OCI-LY1 (cell line): ENCODE results near the gene TRIM26.

Experiments used
- H2AFZ ChIP-seq: fragments of 200-600 bp; sonication (generic), shearing (Covaris generic); 2 replicates; pipeline ENCODE4 v1.6.0; 2014; ENCODE audit warnings: antibody characterized with exemption, mild to moderate bottlenecking, low read length
- H3F3A ChIP-seq: fragments of 200-600 bp; sonication (generic), shearing (Covaris generic); 2 replicates; pipeline ENCODE4 v1.6.0; 2014; ENCODE audit warnings: mild to moderate bottlenecking, antibody characterized with exemption, low read length, moderate library complexity; ENCODE audit not compliant: insufficient read depth
- H3K27ac ChIP-seq: fragments of 200-600 bp; sonication (generic); 2 replicates; pipeline ENCODE4 v1.5.1; 2014; ENCODE audit warnings: low read length, mixed run types, mild to moderate bottlenecking, low read depth; ENCODE audit not compliant: poor library complexity, severe bottlenecking
- H3K27me3 ChIP-seq: fragments of 200-600 bp; sonication (generic); 2 replicates; pipeline ENCODE4 v1.6.0; 2014; ENCODE audit warnings: antibody characterized with exemption, mild to moderate bottlenecking, low read length, moderate library complexity; ENCODE audit not compliant: insufficient read depth
- H3K36me3 ChIP-seq: fragments of 200-600 bp; sonication (generic); 2 replicates; pipeline ENCODE4 v1.6.1; 2014; ENCODE audit warnings: mild to moderate bottlenecking, antibody characterized with exemption, low read length, moderate library complexity, mixed read lengths; ENCODE audit not compliant: insufficient read depth
- H3K4me1 ChIP-seq: fragments of 200-600 bp; sonication (generic); 2 replicates; pipeline ENCODE4 v1.5.1; 2014; ENCODE audit warnings: mild to moderate bottlenecking, low read length, moderate library complexity; ENCODE audit not compliant: insufficient read depth, severe bottlenecking
- H3K4me2 ChIP-seq: fragments of 200-600 bp; sonication (generic), shearing (Covaris generic); 2 replicates; pipeline ENCODE4 v1.6.1; 2014; ENCODE audit warnings: low read length
- H3K4me3 ChIP-seq: fragments of 200-600 bp; sonication (generic); 2 replicates; pipeline ENCODE4 v1.5.1; 2014; ENCODE audit warnings: low read length, low read depth, mild to moderate bottlenecking, mixed read lengths; ENCODE audit not compliant: poor library complexity, severe bottlenecking
- H3K79me2 ChIP-seq: fragments of 200-600 bp; shearing (Covaris generic); 2 replicates; pipeline ENCODE4 v1.6.1; 2016; ENCODE audit warnings: mixed run types, low read length, mixed read lengths; ENCODE audit not compliant: insufficient read depth
- H3K9ac ChIP-seq: fragments of 200-600 bp; sonication (generic), shearing (Covaris generic); 2 replicates; pipeline ENCODE4 v1.6.1; 2014; ENCODE audit warnings: mild to moderate bottlenecking, low read length, mixed read lengths
- H3K9me2 ChIP-seq: fragments of 200-600 bp; sonication (generic), shearing (Covaris generic); 2 replicates; pipeline ENCODE4 v1.6.1; 2014; ENCODE audit warnings: low read depth, mild to moderate bottlenecking, low read length, mixed read lengths
- H3K9me3 ChIP-seq: fragments of 200-600 bp; shearing (Covaris generic); 2 replicates; pipeline ENCODE4 v1.6.1; 2014; ENCODE audit warnings: low read length, mixed read lengths
- H4K20me1 ChIP-seq: fragments of 200-600 bp; sonication (generic), shearing (Covaris generic); 2 replicates; pipeline ENCODE4 v1.6.0; 2016; ENCODE audit warnings: mild to moderate bottlenecking, low read length; ENCODE audit not compliant: insufficient read depth
- CTCF ChIP-seq: fragments of 200-600 bp; sonication (generic), shearing (Covaris generic); IDR thresholded peaks from 2 replicates; pipeline ENCODE4 v1.5.1; 2017; ENCODE audit warnings: mild to moderate bottlenecking, antibody characterized with exemption, low read length, moderate library complexity, mixed read lengths
- EZH2 ChIP-seq: fragments of 200-600 bp; sonication (generic), shearing (Covaris generic); IDR thresholded peaks from 2 replicates; pipeline ENCODE4 v1.8.0; 2017; ENCODE audit warnings: borderline replicate concordance, mixed run types, mild to moderate bottlenecking, antibody characterized with exemption, low read length, moderate library complexity, mixed read lengths

The TRIM26 gene

GRCh38 chr6:30172681-30173080 is 40.5 kb downstream of the TRIM26 start:
- Histone ChIP-seq H3K27me3 (no peaks in the 10 kb centered on the region), H3K4me1 (no peaks in the 10 kb centered on the region), H3K79me2 (no peaks in the 10 kb centered on the region), H3K27ac (no peak overlapping the region), H4K20me1 (no peaks in the 10 kb centered on the region), H3F3A (no peaks in the 10 kb centered on the region), H3K4me3 (no peak overlapping the region), H3K36me3 (no peaks in the 10 kb centered on the region), H3K9me3 (no peaks in the 10 kb centered on the region), H2AFZ (no peak overlapping the region), H3K9ac (no peak overlapping the region), H3K9me2 (no peaks in the 10 kb centered on the region), H3K4me2 (no peak overlapping the region)
- TF ChIP-seq EZH2 (no peak), CTCF (no peak)

GRCh38 chr6:30171677-30172471 is 41.3 kb downstream of the TRIM26 start:
- Histone ChIP-seq H4K20me1 (no peaks in the 10 kb centered on the region), H3K4me2 (peak overlapping the region; percentile 37; the same call in 1 of the 2 replicates), H3K4me1 (no peaks in the 10 kb centered on the region), H3K9ac (no peak overlapping the region), H3K36me3 (no peaks in the 10 kb centered on the region), H3F3A (no peaks in the 10 kb centered on the region), H2AFZ (no peak overlapping the region), H3K9me3 (no peaks in the 10 kb centered on the region), H3K27me3 (no peaks in the 10 kb centered on the region), H3K27ac (no peak overlapping the region), H3K79me2 (no peaks in the 10 kb centered on the region), H3K4me3 (no peak overlapping the region), H3K9me2 (no peaks in the 10 kb centered on the region)
- TF ChIP-seq CTCF (no peak), EZH2 (no peak)

GRCh38 chr6:30169658-30170614 is 43.3 kb downstream of the TRIM26 start:
- Histone ChIP-seq H3F3A (no peaks in the 10 kb centered on the region), H3K36me3 (no peaks in the 10 kb centered on the region), H3K27me3 (no peaks in the 10 kb centered on the region), H3K9ac (no peak overlapping the region), H3K79me2 (no peaks in the 10 kb centered on the region), H2AFZ (no peak overlapping the region), H3K27ac (no peak overlapping the region), H3K9me2 (no peaks in the 10 kb centered on the region), H4K20me1 (no peaks in the 10 kb centered on the region), H3K9me3 (no peaks in the 10 kb centered on the region), H3K4me1 (no peaks in the 10 kb centered on the region), H3K4me2 (no peak overlapping the region), H3K4me3 (no peak overlapping the region)
- TF ChIP-seq CTCF (peak; percentile 81), EZH2 (no peak)
